Muscle layer of colon (tissue), 2 donors: ENCODE measurements around the gene ADCY10.
A peak's percentile ranks its signal among the peaks of the same experiment; 100 is the strongest.

Experiments
- H3K27ac ChIP-seq: one replicate; pipeline ENCODE4 v1.7.0; 2013; ENCODE audit warnings: low read depth, mild to moderate bottlenecking, low read length, moderate library complexity
- H3K27me3 ChIP-seq, 2 donors: one replicate each; pipeline ENCODE4 v1.7.0; 2013; ENCODE audit warnings: low read length in 2 of 2, mild to moderate bottlenecking in 2 of 2; ENCODE audit not compliant: insufficient read depth in 2 of 2, control insufficient read depth in 1 of 2
- H3K36me3 ChIP-seq: one replicate; pipeline ENCODE4 v1.7.0; 2013; ENCODE audit warnings: mild to moderate bottlenecking, low read length; ENCODE audit not compliant: insufficient read depth
- H3K4me1 ChIP-seq: one replicate; pipeline ENCODE4 v1.7.0; 2013; ENCODE audit warnings: mild to moderate bottlenecking, low read length; ENCODE audit not compliant: insufficient read depth
- H3K4me3 ChIP-seq, 2 donors: one replicate each; pipeline ENCODE4 v1.7.0; 2013; ENCODE audit warnings: low read length in 2 of 2, low read depth in 1 of 2, mild to moderate bottlenecking in 1 of 2, moderate library complexity in 1 of 2
- H3K9ac ChIP-seq: one replicate; pipeline ENCODE4 v1.7.0; 2013; ENCODE audit warnings: low read length
- H3K9me3 ChIP-seq: one replicate; pipeline ENCODE4 v1.7.0; 2013; ENCODE audit warnings: mild to moderate bottlenecking, low read length
- donor health status: abdominal sarcoma.
- donor health status: Adenocarcinoma of cecum.

Gene ADCY10

DNA sequence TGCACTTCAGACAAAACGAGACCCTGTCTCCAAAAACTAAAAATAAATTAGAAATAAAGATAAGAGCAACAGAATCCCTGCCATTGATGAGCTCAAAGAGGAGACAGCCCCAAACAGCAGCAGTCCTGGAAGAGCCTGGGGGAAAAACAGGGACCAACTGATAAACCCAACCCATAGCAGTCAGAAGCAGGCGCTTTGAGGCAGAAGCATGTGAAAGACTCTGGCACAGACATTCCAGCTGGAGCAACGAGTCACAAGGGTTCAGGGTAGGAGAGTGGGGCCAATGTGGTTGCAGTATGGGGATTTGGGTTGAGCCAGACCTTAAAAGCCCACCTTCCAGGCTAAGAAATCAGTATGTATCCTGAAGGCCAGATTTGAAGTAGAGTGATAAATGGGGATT lies 113.7 kb downstream of the ADCY10 start:
- Histone ChIP-seq H3K9me3 (no peaks in the 10 kb centered on the region), H3K27ac (no peak overlapping the region), H3K27me3 (no peaks in the 10 kb centered on the region), H3K36me3 (no peaks in the 10 kb centered on the region), H3K4me1 (peaks cover 7% of the 10 kb centered on the region), H3K9ac (no peak overlapping the region), H3K4me3 (no peak overlapping the region)

DNA sequence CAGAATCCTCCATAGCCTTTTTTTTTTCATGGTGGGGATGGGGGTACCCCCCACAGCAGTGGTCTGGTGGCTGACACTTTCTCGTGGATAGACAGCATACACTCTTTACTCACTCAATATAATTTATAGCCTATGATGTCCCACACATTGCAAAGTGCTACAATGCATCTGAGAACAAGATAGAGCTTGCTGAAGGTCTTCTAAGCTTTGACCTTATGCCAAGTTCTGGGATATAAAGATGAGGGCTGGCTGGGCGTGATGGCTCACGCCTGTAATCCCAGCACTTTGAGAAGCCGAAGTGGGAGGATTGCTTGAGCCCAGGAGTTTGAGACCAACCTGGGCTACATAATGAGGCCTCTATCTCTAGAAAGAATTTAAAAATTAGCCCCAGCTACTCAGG lies 114.2 kb downstream of the ADCY10 start:
- Histone ChIP-seq H3K9ac (no peak overlapping the region), H3K4me1 (peaks cover 7% of the 10 kb centered on the region), H3K27me3 (no peaks in the 10 kb centered on the region), H3K27ac (no peak overlapping the region), H3K4me3 (no peak overlapping the region), H3K9me3 (no peaks in the 10 kb centered on the region), H3K36me3 (no peaks in the 10 kb centered on the region)

DNA sequence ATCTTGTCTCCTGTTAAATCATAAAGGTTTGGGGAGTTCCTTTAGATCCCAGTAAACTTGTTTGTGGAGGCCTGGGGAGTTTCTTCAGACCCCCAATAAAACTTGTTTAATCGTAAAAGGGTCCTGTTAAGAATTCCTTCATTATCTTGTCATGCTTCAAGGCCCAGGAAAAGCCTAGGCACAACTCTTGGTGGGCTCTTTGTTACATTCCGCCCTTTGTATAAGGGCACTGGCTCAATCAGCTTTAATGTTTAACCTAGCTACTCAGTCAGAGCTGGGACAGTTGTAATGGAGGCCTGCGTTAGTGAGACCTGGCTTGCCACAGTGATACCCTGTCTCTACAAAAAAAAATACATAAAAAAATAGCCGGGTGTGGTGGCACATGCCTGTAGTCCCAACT lies 115.0 kb downstream of the ADCY10 start:
- H3K9me3 ChIP-seq, result no peaks in the 10 kb centered on the region
- no peak overlapping the region for H3K27ac ChIP-seq
- H3K27me3 ChIP-seq, result no peaks in the 10 kb centered on the region
- H3K4me1 ChIP-seq, result peaks cover 7% of the 10 kb centered on the region
- H3K9ac ChIP-seq, result no peak overlapping the region
- no peaks in the 10 kb centered on the region for H3K36me3 ChIP-seq
- no peak overlapping the region for H3K4me3 ChIP-seq

- no peaks in the 10 kb centered on the region for H3K9me3 ChIP-seq
- H3K4me3 ChIP-seq, result no peak overlapping the region
- H3K36me3 ChIP-seq, result no peaks in the 10 kb centered on the region
- H3K9ac ChIP-seq, result no peak overlapping the region
- peak overlapping the region; percentile 34 for H3K27ac ChIP-seq
- no peaks in the 10 kb centered on the region for H3K4me1 ChIP-seq
- no peaks in the 10 kb centered on the region for H3K27me3 ChIP-seq
Measured at GRCh38 chr1:167797015-167797414, 116.9 kb downstream of the ADCY10 start.

- no peak overlapping the region for H3K27ac ChIP-seq
- H3K27me3 ChIP-seq, result no peaks in the 10 kb centered on the region
- H3K9me3 ChIP-seq, result no peaks in the 10 kb centered on the region
- H3K36me3 ChIP-seq, result no peaks in the 10 kb centered on the region
- H3K4me1 ChIP-seq, result no peaks in the 10 kb centered on the region
- no peak overlapping the region for H3K9ac ChIP-seq
- no peak overlapping the region for H3K4me3 ChIP-seq
Measured at GRCh38 chr1:167795810-167796740, 117.9 kb downstream of the ADCY10 start.

DNA sequence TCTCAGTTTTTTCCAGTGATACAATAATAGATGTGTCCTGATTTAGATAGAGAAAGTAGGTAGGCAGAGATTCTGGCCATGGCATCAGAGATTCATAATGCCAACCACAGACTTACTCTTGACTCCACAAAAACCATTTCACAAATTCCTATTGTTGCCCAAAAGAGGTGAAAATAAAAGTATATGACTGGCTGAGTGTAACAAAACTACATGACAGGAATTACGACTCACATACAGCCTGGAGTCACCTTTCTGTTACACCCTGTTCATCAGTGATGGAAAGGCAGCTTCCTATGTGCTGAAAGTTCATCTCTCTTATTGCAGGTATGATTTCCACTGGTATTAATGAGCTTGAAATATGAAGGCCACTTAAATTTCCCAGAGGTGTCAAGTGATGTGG lies 119.9 kb downstream of the ADCY10 start:
- H3K4me3 ChIP-seq, result no peak overlapping the region
- H3K27ac ChIP-seq, result no peak overlapping the region
- H3K4me1 ChIP-seq, result no peaks in the 10 kb centered on the region
- no peak overlapping the region for H3K9ac ChIP-seq
- peaks cover 16% of the 10 kb centered on the region for H3K36me3 ChIP-seq
- H3K27me3 ChIP-seq, result no peaks in the 10 kb centered on the region
- no peaks in the 10 kb centered on the region for H3K9me3 ChIP-seq

- no peaks in the 10 kb centered on the region for H3K27me3 ChIP-seq
- H3K9ac ChIP-seq, result no peak overlapping the region
- no peaks in the 10 kb centered on the region for H3K4me1 ChIP-seq
- H3K4me3 ChIP-seq, result no peak overlapping the region
- H3K9me3 ChIP-seq, result no peaks in the 10 kb centered on the region
- no peak overlapping the region for H3K27ac ChIP-seq
- H3K36me3 ChIP-seq, result peaks cover 25% of the 10 kb centered on the region
Measured at GRCh38 chr1:167792188-167792565, 121.8 kb downstream of the ADCY10 start.

GRCh38 chr1:167791281-167792187 lies 122.4 kb downstream of the ADCY10 start:
- H3K4me1 ChIP-seq, result no peaks in the 10 kb centered on the region
- H3K27ac ChIP-seq, result peak overlapping the region; percentile 1
- H3K27me3 ChIP-seq, result no peaks in the 10 kb centered on the region
- no peak overlapping the region for H3K9ac ChIP-seq
- H3K9me3 ChIP-seq, result no peaks in the 10 kb centered on the region
- peaks cover 25% of the 10 kb centered on the region for H3K36me3 ChIP-seq
- H3K4me3 ChIP-seq, result no peak overlapping the region

GRCh38 chr1:167790117-167790516 lies 123.8 kb downstream of the ADCY10 start:
- Histone ChIP-seq H3K9ac (no peak overlapping the region), H3K36me3 (peaks cover 25% of the 10 kb centered on the region), H3K27ac (no peak overlapping the region), H3K4me3 (no peak overlapping the region), H3K4me1 (no peaks in the 10 kb centered on the region), H3K9me3 (no peaks in the 10 kb centered on the region), H3K27me3 (no peaks in the 10 kb centered on the region)

GRCh38 chr1:167789501-167789900 lies 124.4 kb downstream of the ADCY10 start:
- H3K36me3 ChIP-seq, result peaks cover 25% of the 10 kb centered on the region
- H3K9ac ChIP-seq, result no peak overlapping the region
- H3K4me3 ChIP-seq, result no peak overlapping the region
- no peaks in the 10 kb centered on the region for H3K4me1 ChIP-seq
- H3K27me3 ChIP-seq, result no peaks in the 10 kb centered on the region
- H3K27ac ChIP-seq, result no peak overlapping the region
- no peaks in the 10 kb centered on the region for H3K9me3 ChIP-seq

- Histone ChIP-seq H3K4me1 (no peaks in the 10 kb centered on the region), H3K27me3 (no peaks in the 10 kb centered on the region), H3K9ac (no peak overlapping the region), H3K36me3 (peaks cover 25% of the 10 kb centered on the region), H3K9me3 (no peaks in the 10 kb centered on the region), H3K27ac (no peak overlapping the region), H3K4me3 (no peak overlapping the region)
Measured at GRCh38 chr1:167786502-167786901, 127.4 kb downstream of the ADCY10 start.
